ENCODE data around the gene CDC42.
A peak's percentile ranks its signal among the peaks of the same experiment; 100 is the strongest.

GRCh38 chr1:22025368-22026155 is 26.9 kb upstream of the CDC42 start:
- TF ChIP-seq FOXA1 (IDR thresholded peaks at IDR 0.05; ENCODE audit: borderline replicate concordance) = no peak
- TF ChIP-seq SAFB2 (IDR thresholded peaks at IDR 0.05; ENCODE audit: borderline replicate concordance, low read depth, low read length, severe bottlenecking) = no peak
- no peak for TF ChIP-seq CEBPB (tag; IDR thresholded peaks at IDR 0.05)
- TF ChIP-seq ZBTB40 (IDR thresholded peaks at IDR 0.05) = peak; percentile 96
- TF ChIP-seq ZBTB40 (CRISPR knock-in tag; IDR thresholded peaks at IDR 0.05) = no peak
- TF ChIP-seq YY1 (IDR thresholded peaks at IDR 0.05; ENCODE audit: borderline replicate concordance in 1 of 3, control insufficient read depth in 1 of 3, extremely low read depth in 1 of 3, insufficient read depth in 3 of 3, insufficient read length in 1 of 3, insufficient replicate concordance in 2 of 3, low read depth in 1 of 3, low read length in 2 of 3) = peak in 2 of 3 experiments; percentile 27 to 81
- 0 out of 4 replicates have a peak, but pooled peaks of 1 of the 2 experiments have one; percentile 42 for TF ChIP-seq ZNF639 (CRISPR knock-in tag; conservative IDR thresholded peaks at IDR 0.05 in 1 of 2, IDR thresholded peaks at IDR 0.05 in 1 of 2)
- peak; percentile 67 to 68; a peak in 2 of 4 replicates for TF ChIP-seq FOXK2 (conservative IDR thresholded peaks at IDR 0.05 in 1 of 2, IDR thresholded peaks at IDR 0.05 in 1 of 2; ENCODE audit: low read depth in 2 of 2)
- TF ChIP-seq MEIS2 (IDR thresholded peaks at IDR 0.05; ENCODE audit: partially characterized antibody) = peak; percentile 76
- 0 out of 2 replicates have a peak, but pooled peaks have one; percentile 43 for TF ChIP-seq PYGO2 (tag; IDR thresholded peaks at IDR 0.05)
- TF ChIP-seq TRIM28 (IDR thresholded peaks at IDR 0.05) = no peak
- TF ChIP-seq PATZ1 (CRISPR knock-in tag; IDR thresholded peaks at IDR 0.05; ENCODE audit: borderline replicate concordance) = no peak
- peak; percentile 86 for TF ChIP-seq POLR2AphosphoS5 (IDR thresholded peaks at IDR 0.05; ENCODE audit: control insufficient read depth, insufficient read depth, low read depth, low read length)
- TF ChIP-seq ZBTB7A (IDR thresholded peaks at IDR 0.05; ENCODE audit: borderline replicate concordance, control insufficient read depth, low read depth, low read length) = peak; percentile 90
